Measurements from ENCODE around the gene SNAPIN. TPM values are rescaled to one million over a fixed set of nuclear protein-coding genes. Genes with fewer than 3 reads are reported as not detected.

The SNAPIN gene
- total and polyA plus RNA-seq, 9 of the 15 experiments (the other 6 are each of a cell fraction or from before 2014, with no cell fraction given) = 11.2 to 43.9 (median 32.3) TPM

DNA sequence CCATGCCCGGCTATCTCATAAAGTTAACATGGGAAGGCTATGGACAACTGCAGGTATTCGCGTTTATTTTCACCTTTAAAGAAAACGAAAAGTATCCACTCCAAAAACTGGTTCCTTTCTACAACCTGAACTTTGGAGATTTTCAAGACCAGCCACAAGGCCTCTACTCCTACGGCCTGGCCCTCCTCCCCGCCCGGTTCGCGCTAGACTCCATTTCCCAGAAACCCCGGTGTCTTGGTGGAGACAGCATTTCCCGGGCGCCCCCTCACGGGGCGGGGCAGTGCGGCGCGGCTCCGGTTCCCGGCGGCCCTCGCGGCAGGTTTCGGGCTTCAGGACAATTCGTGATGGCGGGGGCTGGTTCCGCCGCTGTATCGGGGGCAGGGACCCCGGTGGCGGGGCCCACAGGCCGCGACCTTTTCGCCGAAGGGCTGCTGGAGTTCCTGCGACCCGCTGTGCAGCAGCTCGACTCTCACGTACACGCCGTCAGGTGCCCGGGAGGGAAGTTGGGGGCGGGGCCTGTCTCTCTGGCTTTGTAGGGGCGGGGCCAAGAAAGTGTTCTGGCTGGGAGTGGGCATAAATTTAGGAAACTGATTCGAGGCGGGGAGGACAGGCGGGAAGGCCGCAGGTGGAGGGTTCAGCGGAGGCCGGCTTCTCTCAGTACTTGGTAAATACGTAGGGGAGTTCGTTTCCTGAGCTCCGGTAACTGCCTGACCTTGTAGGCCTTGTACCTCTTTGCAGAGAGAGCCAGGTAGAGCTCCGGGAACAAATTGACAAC is at the start of gene SNAPIN (continued):
- TF ChIP-seq, protein P1, sequence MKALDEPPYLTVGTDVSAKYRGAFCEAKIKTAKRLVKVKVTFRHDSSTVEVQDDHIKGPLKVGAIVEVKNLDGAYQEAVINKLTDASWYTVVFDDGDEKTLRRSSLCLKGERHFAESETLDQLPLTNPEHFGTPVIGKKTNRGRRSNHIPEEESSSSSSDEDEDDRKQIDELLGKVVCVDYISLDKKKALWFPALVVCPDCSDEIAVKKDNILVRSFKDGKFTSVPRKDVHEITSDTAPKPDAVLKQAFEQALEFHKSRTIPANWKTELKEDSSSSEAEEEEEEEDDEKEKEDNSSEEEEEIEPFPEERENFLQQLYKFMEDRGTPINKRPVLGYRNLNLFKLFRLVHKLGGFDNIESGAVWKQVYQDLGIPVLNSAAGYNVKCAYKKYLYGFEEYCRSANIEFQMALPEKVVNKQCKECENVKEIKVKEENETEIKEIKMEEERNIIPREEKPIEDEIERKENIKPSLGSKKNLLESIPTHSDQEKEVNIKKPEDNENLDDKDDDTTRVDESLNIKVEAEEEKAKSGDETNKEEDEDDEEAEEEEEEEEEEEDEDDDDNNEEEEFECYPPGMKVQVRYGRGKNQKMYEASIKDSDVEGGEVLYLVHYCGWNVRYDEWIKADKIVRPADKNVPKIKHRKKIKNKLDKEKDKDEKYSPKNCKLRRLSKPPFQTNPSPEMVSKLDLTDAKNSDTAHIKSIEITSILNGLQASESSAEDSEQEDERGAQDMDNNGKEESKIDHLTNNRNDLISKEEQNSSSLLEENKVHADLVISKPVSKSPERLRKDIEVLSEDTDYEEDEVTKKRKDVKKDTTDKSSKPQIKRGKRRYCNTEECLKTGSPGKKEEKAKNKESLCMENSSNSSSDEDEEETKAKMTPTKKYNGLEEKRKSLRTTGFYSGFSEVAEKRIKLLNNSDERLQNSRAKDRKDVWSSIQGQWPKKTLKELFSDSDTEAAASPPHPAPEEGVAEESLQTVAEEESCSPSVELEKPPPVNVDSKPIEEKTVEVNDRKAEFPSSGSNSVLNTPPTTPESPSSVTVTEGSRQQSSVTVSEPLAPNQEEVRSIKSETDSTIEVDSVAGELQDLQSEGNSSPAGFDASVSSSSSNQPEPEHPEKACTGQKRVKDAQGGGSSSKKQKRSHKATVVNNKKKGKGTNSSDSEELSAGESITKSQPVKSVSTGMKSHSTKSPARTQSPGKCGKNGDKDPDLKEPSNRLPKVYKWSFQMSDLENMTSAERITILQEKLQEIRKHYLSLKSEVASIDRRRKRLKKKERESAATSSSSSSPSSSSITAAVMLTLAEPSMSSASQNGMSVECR (CRISPR knock-in tag; IDR thresholded peaks at IDR 0.05) = no peak
- TF ChIP-seq TCF3 (CRISPR knock-in tag; IDR thresholded peaks at IDR 0.05) = no peak
- TF ChIP-seq NONO (IDR thresholded peaks at IDR 0.05; ENCODE audit: low read depth in 2 of 2, low read length in 1 of 2) = no peak
- TF ChIP-seq FIP1L1 (IDR thresholded peaks at IDR 0.05; ENCODE audit: low read depth, low read length, poor library complexity, severe bottlenecking) = peak; percentile 83
- no peak for TF ChIP-seq TAF15 (IDR thresholded peaks at IDR 0.05; ENCODE audit: low read depth, low read length)
- TF ChIP-seq, protein P2, sequence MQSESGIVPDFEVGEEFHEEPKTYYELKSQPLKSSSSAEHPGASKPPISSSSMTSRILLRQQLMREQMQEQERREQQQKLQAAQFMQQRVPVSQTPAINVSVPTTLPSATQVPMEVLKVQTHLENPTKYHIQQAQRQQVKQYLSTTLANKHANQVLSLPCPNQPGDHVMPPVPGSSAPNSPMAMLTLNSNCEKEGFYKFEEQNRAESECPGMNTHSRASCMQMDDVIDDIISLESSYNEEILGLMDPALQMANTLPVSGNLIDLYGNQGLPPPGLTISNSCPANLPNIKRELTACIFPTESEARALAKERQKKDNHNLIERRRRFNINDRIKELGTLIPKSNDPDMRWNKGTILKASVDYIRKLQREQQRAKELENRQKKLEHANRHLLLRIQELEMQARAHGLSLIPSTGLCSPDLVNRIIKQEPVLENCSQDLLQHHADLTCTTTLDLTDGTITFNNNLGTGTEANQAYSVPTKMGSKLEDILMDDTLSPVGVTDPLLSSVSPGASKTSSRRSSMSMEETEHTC (IDR thresholded peaks at IDR 0.05) = no peak
- TF ChIP-seq KDM1A (IDR thresholded peaks at IDR 0.05) = no peak
- no peak for TF ChIP-seq TEAD4 (IDR thresholded peaks at IDR 0.05; ENCODE audit: low read length)
- no peak for TF ChIP-seq TEAD4 (CRISPR knock-in tag; IDR thresholded peaks at IDR 0.05; ENCODE audit: borderline replicate concordance)
- peak; percentile 73 for TF ChIP-seq LCOR (CRISPR knock-in tag; IDR thresholded peaks at IDR 0.05)
- TF ChIP-seq TAL1 (IDR thresholded peaks at IDR 0.05) = no peak
- peak; percentile 81 for TF ChIP-seq MYC (IDR thresholded peaks at IDR 0.05; ENCODE audit: low read depth, low read length)
- TF ChIP-seq MYC (CRISPR knock-in tag; IDR thresholded peaks at IDR 0.05; ENCODE audit: borderline replicate concordance, low read depth) = peak; percentile 23; the same call in 1 of the 2 replicates
- TF ChIP-seq JUND (IDR thresholded peaks at IDR 0.05; ENCODE audit: borderline replicate concordance, low read depth, low read length) = 0 out of 2 replicates have a peak, but pooled peaks have one; percentile 39
- TF ChIP-seq JUND (tag; IDR thresholded peaks at IDR 0.05; ENCODE audit: borderline replicate concordance, low read depth, low read length) = no peak; the same call in 2 of the 3 replicates
- TF ChIP-seq ZFP1 (CRISPR knock-in tag; IDR thresholded peaks at IDR 0.05) = no peak
- TF ChIP-seq ZNF184 (CRISPR knock-in tag; IDR thresholded peaks at IDR 0.05) = no peak
- TF ChIP-seq, protein P3, sequence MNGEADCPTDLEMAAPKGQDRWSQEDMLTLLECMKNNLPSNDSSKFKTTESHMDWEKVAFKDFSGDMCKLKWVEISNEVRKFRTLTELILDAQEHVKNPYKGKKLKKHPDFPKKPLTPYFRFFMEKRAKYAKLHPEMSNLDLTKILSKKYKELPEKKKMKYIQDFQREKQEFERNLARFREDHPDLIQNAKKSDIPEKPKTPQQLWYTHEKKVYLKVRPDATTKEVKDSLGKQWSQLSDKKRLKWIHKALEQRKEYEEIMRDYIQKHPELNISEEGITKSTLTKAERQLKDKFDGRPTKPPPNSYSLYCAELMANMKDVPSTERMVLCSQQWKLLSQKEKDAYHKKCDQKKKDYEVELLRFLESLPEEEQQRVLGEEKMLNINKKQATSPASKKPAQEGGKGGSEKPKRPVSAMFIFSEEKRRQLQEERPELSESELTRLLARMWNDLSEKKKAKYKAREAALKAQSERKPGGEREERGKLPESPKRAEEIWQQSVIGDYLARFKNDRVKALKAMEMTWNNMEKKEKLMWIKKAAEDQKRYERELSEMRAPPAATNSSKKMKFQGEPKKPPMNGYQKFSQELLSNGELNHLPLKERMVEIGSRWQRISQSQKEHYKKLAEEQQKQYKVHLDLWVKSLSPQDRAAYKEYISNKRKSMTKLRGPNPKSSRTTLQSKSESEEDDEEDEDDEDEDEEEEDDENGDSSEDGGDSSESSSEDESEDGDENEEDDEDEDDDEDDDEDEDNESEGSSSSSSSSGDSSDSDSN (IDR thresholded peaks at IDR 0.05; ENCODE audit: borderline replicate concordance in 1 of 2, low read depth in 2 of 2, low read length in 2 of 2) = no peak
- no peak for TF ChIP-seq POLR3A (IDR thresholded peaks at IDR 0.05; ENCODE audit: borderline replicate concordance, extremely low read depth, insufficient read depth, insufficient read length)
- no peak for TF ChIP-seq CBX5 (IDR thresholded peaks at IDR 0.05; ENCODE audit: borderline replicate concordance, low read depth)
- no peak for TF ChIP-seq CAMTA2 (CRISPR knock-in tag; conservative IDR thresholded peaks at IDR 0.05)

Data from K562 (cell line).